Measurements from ENCODE around the gene CCDC86. TPM values are rescaled to one million over a fixed set of nuclear protein-coding genes. Genes with fewer than 3 reads are reported as not detected.

CCDC86 gene
- total RNA-seq, 1 donor from 2014 or later, result 33.4 TPM

DNA sequence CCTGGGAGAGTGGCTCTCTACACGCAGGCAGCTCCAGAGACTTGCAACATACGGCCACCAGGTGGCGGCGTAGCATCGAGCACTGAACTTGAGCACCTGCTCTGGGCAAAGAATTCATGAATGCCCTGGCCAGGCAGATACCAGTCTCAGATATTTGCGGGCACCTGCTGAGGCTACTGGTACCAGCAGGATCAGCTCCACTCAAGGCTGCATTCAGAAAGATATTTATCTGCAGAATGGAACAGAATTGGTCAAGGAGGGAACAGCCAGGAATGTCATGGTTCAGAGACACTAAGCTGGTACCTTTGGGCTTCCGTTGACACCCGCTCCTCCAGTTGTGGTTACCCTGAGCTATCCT lies 10.8 kb upstream of the CCDC86 start:
- peak; percentile 83 for DNase-seq (ENCODE audit: low spot score)

- no peak for DNase-seq (ENCODE audit: low spot score)
Measured at GRCh38 chr11:60831501-60832079, 10.3 kb upstream of the CCDC86 start.

DNA sequence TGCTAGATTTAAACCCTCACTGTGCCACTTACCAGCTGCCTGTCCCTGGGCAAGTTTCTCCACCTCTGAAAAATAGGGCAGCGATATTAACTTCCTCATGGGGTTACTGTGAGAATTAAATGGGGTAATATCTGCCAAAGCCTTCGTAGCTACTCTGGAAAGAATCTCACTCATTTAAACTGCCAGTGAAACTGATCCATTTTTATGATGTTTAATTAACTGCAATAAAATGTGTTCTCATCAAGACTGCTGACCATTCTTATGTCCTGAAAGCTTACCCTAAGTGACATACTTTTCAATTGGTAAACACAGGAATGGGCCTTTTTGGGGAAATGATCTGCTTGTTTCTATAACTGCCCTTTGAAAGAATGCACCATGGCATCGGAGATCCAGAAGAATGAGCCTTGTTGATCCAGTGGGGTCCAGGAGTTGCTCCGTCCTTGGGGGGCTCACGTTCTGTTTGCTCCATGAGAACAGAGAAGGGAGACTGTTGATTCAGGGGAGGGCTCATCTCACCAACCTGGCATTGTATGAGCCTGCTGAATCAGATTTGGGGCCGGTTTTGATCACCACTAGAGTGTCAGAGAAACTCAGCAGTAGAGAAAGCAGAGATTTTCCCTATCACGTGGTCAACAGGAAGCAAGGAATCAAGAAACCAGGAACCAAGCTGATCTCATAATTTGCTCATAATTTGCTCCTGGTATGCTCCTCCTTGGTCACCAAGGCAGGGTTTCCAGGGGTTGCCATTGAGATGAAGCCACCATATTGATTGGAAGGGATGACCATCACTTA lies 7.0 kb upstream of the CCDC86 start:
- no peak for DNase-seq (ENCODE audit: low spot score)

GRCh38 chr11:60835534-60835846 lies 6.4 kb upstream of the CCDC86 start:
- no peak for DNase-seq (ENCODE audit: low spot score)

- DNase-seq (ENCODE audit: low spot score), result no peak
Measured at GRCh38 chr11:60836866-60837515, 4.9 kb upstream of the CCDC86 start.

DNA sequence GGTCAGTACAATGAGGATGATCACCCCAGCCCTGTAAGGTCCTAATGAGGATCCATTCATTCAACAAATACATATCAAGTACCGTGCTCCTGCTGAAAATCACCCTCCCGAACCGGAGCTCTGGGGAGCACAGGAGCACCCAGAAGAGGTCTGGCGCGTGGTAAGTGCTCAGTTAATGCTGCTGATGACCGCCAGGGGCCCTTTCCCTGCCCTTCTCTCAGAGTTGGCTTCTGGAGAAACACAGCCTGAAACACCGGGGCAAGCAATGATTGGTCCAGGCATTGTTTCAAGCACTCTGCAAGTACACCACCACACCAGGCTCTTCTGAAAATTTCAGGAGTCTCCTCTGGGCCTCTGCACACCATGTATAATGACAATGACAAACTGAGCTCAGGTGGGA lies 3.8 kb upstream of the CCDC86 start:
- no peak for DNase-seq (ENCODE audit: low spot score)

GRCh38 chr11:60840470-60841430 lies 1.2 kb upstream of the CCDC86 start:
- DNase-seq (ENCODE audit: low spot score), result peak; percentile 61

DNA sequence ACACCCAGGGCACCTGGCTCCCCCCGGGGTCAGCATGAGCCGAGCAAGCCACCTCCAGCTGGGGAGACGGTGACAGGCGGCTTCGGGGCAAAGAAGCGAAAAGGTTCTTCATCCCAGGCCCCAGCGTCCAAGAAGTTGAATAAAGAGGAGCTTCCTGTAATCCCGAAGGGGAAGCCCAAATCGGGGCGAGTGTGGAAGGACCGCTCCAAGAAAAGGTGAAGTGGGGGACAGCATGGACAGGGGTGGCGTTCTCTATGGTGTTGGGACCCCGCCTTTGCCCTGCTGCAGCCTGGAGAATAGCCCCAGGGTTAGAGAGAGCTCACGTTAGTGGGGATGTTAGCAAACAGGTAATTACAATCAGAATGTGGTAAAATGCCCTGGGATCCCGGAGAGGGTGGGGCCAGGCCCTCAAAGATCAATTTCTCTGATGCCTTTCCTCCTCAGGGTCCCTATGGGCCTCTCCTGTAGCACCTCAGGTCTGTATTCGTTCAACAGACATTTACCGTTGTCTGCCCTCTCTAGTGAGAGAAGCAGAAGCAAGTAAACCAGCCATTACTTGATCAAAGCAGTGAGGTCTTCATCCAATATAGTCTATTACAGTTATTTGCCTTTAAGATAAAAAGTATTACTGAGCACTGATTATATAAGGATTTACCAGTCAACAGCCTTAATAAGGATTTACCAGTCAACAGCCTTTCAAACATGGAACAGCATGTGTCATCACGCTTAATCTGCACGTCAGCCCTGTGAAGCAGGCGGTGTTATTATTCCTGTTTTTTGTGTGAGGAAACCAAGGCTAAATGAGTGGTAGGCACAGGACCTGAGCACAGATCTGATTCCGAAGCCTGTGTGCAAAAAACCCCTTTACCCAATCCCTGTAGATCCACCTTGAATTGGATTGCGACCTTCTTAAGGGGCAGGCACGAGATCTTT lies 1.0 kb downstream of the CCDC86 start:
- no peak for DNase-seq (ENCODE audit: low spot score)

DNA sequence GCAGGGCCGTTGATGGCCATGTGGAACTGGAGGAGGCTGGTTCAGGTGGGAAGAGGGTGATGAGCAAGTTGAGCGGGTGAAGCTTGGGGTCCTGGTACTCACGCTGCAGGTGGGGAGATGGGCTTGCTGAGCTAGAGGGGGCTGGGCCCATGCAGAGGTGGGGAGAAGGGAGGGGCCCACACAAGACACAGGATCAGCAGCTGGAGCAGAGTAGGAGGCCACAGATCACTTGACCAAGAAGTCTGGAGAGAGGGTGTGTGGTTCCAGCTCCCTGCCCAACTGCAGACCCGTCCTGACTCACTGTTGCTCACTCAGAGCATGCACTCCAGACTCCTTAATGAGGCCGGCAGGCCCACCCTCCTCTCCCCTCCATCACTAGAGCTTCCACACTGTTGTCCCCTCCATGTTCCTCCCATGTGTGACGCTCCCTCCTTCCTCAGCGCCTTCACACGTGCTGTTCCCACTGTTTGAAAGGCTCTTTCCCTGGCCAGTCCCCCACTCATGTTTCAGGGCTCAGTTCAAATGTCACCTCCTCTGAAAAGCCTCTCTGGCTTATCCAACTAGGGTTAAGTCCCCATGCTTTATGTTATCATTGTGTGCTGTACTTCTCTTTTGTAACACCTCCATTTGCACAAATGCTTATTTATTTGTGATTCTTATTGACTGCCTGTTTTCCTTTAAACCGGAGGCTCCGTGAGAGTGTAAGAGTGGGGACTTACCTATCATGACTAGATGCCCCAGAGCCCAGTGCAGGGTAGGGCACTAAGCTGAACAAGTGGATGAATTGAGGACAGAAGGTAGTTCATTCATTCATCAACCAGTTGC lies 2.3 kb downstream of the CCDC86 start:
- DNase-seq (ENCODE audit: low spot score), result no peak

- no peak for DNase-seq (ENCODE audit: low spot score)
Measured at GRCh38 chr11:60844870-60845221, 2.9 kb downstream of the CCDC86 start.

- no peak for DNase-seq (ENCODE audit: low spot score)
Measured at GRCh38 chr11:60845338-60845737, 3.4 kb downstream of the CCDC86 start.

GRCh38 chr11:60847281-60847680 lies 5.4 kb downstream of the CCDC86 start:
- DNase-seq (ENCODE audit: low spot score), result no peak

- DNase-seq (ENCODE audit: low spot score), result no peak
Measured at GRCh38 chr11:60847896-60848295, 6.0 kb downstream of the CCDC86 start.

GRCh38 chr11:60848714-60849151 lies 6.8 kb downstream of the CCDC86 start:
- DNase-seq (ENCODE audit: low spot score), result no peak

DNA sequence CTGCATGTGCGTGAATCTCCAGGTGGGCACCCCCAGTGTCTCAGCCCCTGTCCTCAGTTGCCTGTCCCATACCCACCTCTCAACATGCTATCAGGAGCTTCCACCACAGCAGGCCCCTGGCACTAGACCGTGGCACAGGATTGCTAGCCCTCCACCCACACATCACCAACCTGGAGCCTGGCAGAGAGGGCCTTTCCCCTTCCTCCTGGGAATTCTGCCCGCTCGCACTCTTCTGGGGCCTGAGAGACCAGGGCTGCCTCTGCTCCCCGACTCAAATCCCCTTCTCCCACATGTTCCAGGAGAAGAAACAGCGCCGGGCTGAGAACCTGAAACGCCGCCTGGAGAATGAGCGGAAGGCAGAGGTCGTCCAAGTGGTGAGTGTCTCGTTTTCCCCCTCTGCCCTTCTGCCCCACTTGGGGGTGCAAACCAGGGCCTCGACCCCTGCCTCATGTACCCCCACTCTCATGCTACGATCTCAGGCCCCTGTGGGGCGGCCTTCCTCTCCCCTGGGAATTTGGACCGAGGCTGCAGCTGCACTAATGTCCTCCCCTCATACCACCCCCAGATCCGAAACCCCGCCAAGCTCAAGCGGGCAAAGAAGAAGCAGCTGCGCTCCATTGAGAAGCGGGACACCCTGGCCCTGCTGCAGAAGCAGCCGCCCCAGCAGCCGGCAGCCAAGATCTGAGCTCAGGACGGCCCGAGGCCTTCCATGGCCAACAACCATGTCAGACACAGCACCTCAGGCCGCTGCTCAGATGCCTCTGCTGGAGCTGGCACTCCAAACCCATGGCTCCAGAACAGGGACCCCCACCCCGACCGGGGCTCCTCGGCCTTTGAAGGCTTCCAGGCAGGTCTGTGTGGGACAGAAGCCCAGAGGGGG lies 8.0 kb downstream of the CCDC86 start:
- no peak for DNase-seq (ENCODE audit: low spot score)

DNA sequence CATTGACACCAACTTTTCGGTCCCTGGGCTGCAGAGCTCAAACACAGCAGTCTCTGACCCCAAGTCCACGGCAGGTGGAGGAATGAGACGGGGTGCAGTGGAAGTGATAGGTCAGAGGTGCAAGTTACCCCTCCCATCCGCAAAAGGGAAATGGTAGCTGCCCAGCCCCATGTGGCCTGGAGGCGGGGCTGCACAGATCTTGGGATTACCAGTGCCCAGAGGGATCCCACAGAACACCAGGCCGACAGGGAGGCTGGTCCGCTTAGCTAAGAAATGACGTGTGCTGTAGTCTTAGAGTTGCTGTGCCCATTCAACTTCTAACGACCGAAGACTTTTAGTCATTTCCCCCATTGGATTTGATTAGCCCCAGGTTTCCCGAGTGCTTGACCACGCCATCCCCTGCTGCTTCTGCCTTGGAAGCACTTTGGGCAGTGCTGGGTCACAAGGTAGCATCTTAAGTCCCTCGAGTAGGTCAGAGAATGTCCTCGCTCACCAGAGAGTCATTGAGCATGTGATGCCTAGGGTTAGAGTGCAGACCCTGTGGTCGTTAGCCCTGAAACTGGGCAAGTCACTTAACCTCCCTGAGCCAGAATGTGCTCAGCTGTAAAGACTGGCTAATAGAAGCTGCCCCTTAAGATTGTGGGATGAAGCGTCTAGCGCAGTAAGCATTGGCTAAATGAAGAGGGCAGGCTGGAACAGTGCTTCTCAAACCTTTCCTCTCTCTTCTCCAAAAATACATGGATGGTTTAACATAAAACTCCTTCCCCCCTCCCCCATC lies 9.6 kb downstream of the CCDC86 start:
- DNase-seq (ENCODE audit: low spot score), result no peak

GRCh38 chr11:60852117-60852981 lies 10.4 kb downstream of the CCDC86 start:
- DNase-seq (ENCODE audit: low spot score), result no peak
